Fibroblast of villous mesenchyme (primary cell): Measurements from ENCODE around the gene KCNAB3. TPM values are rescaled to one million over a fixed set of nuclear protein-coding genes. Genes with fewer than 3 reads are reported as not detected.

Source experiments
- DNase-seq: peaks from one replicate; pipeline ENCODE4 v3.0.0-alpha.2; 2010; ENCODE audit warnings: low read depth
- H3K4me3 ChIP-seq: 2 replicates; pipeline ENCODE4 v1.5.1; 2011; ENCODE audit warnings: low read depth, mild to moderate bottlenecking, low read length
- total RNA-seq: library from RNA; depleted of rRNA; stranded (reverse); fragments of >200 nt; gene quantifications from 2 replicates; pipeline ENCODE4 v1.2.3, GENCODE V29; 2012
- TF ChIP-seq, protein P1 (sequence below): IDR thresholded peaks from 2 replicates; pipeline ENCODE4 v1.5.1; 2012; ENCODE audit warnings: low read depth, mild to moderate bottlenecking, low read length; ENCODE audit not compliant: insufficient read depth

KCNAB3 gene
- total RNA-seq, 1 donor = 1.7 TPM

DNA sequence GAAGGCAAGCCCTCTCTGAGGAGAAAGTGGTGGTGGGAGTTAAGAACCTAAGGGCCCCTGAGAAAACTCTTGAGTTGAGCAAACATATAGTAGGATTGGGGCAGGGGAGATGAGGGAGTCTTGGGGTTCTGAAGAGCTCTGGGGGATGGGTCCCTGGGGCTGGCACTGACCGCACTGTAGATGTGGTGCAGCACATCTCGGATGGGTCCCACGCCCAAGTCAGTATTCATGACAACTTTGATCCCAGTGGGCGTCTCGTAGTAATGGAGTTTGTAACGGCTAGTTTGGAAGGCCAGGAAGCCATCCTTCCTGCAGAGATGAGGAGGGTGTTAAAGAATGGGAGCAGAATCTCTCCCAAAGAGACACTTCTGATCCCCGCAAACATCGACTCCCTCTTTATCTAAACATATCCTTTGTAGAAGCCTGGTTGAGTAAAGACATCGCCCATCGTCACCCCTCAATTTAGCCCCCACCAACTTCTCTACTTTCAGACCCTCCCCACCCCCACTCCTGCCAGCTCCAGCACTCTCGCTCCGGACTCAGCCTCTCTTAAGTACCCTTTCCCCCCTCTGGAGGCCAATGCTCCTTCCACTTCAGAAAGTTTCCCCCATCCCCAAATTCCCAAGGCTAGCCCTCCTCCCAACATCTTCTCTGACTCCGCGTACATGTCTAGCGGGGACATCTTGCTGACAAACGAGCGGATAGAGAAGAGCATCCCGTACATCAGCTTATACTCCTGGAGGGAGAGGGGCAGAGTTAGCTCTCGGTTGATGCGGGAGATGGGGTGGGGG is 1.4 kb upstream of the KCNAB3 start:
- peak overlapping the region; percentile 89 for H3K4me3 ChIP-seq
- no peak for DNase-seq
- TF ChIP-seq, protein P1, sequence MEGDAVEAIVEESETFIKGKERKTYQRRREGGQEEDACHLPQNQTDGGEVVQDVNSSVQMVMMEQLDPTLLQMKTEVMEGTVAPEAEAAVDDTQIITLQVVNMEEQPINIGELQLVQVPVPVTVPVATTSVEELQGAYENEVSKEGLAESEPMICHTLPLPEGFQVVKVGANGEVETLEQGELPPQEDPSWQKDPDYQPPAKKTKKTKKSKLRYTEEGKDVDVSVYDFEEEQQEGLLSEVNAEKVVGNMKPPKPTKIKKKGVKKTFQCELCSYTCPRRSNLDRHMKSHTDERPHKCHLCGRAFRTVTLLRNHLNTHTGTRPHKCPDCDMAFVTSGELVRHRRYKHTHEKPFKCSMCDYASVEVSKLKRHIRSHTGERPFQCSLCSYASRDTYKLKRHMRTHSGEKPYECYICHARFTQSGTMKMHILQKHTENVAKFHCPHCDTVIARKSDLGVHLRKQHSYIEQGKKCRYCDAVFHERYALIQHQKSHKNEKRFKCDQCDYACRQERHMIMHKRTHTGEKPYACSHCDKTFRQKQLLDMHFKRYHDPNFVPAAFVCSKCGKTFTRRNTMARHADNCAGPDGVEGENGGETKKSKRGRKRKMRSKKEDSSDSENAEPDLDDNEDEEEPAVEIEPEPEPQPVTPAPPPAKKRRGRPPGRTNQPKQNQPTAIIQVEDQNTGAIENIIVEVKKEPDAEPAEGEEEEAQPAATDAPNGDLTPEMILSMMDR = no peak

DNA sequence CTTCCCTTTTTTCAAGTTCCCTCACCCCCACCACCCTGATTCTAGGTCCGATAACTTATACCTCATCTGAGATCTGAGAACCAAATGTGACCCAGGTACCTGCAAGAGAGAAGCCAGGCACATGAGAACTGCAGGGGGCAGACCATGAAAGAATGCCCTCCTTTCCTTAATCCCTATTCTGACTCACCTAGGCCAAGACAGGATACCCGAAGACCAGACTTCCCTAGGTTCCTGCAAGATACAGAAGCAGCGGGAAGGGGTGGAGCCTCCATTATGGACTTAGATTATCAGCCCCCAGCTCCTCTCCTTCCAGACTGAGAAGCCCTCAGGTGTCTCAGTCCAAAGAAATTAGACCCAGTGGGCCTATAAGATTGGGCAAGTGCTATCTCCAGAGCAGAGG is 2.1 kb downstream of the KCNAB3 start:
- DNase-seq = no peak
- TF ChIP-seq, protein P1 = no peak
- no peak overlapping the region for H3K4me3 ChIP-seq

DNA sequence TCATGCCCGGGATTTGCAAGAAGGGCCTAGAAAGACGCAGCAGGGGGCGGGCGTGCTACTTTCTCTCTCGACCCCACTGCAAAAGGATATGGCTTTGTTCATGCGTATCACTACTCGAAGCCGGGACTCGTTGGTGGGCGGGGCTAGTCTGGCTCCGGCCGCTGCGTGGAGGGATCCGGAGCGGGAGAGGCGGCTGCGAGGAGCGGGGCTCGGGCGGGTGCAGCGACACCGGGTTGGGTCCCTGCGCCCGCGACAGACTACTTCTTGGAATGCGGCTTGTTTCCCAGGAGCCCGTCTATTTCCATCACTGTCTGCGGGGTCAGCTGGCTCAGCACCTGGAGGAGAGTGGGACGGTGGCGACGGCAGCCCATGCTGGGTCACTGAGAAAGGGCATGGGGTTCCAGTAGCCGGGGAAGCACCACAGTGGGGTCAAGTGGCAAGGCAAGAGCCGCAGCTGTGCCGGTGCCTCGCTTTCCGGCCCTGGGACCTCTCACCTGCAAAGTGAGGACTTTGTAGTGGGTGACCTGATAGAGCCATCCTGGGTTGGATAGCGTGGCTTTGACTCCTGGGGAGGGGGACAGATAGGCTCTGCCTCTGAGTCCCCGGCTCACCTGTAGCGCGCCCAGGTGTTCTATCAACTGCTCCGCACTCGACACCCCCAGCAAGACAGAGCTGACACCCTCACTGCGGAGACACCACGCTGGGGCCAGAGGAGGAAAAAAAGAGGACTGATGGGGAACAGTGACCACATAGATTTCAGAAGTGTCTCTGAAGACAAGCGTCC is 6.6 kb downstream of the KCNAB3 start:
- TF ChIP-seq, protein P1 = peak; percentile 7
- peak overlapping the region; percentile 59 for H3K4me3 ChIP-seq
- DNase-seq = peak; percentile 82

DNA sequence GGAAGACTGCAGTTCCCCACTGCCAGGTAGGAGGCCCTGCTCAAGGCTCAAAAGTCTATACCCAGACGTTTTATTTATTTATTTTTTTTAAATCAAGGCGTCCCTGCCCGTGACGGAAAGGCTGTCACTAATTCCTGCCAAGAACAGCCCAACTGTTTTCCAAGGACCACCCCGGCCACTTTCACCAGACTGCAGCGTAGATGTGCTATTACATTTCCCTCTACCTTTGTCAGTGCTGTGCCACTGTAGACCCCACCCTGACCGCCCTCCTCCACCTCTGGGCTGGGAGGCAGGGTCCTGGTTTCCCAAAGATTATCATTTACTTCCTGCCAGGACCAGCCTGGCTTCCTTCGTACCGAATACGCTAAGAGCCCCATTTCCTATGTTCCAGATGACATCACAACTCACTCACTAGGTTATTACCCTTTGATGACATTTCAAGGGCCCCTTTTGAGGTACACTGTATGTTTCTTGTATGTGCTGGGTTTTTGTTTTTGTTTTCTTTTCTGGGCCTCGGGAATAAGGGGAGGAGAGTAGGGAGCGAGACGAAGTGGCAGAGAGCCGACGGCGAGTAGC is 7.3 kb downstream of the KCNAB3 start:
- TF ChIP-seq, protein P1 = no peak
- H3K4me3 ChIP-seq = peak overlapping the region; percentile 59
- no peak for DNase-seq

DNA sequence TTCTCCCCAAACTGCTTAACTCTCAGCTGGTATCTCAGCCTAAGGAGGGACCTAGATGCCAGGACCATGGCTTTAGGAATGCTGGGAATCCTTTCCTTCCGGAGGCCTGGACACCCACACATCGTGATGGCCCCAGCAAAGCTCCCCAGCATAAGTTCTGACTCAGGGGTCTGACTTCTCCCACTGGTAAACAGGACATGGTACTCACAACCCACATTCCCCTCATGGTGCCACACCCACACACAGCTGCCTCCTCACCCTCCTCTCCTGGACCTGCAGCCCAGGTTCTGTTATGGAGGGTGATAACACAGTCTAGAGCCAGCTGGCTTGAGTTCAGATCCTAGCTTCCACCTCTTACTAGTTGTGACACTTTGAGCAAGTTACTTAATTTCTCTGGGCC is 12.8 kb downstream of the KCNAB3 start:
- DNase-seq = peak; percentile 26
- peak overlapping the region; percentile 58 for H3K4me3 ChIP-seq
- TF ChIP-seq, protein P1 = no peak

DNA sequence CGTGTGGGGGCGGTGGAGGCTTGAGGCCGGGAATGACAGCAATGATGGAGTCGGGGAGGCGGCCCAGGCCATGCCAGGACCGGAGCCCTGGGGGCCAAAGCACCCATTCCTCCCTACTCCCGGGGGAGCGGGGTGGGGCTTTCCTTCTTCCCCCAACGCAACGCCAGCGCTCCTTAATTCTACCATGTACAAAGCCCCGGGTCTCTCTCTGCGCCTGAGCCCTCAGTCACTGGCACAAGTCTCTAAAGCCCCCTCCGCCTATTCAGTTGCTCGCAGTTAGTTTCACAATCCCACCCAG is 13.3 kb downstream of the KCNAB3 start:
- TF ChIP-seq, protein P1 = no peak
- peak overlapping the region; percentile 58 for H3K4me3 ChIP-seq

More for the DNA sequence above, 13.3 kb downstream of the KCNAB3 start:
- DNase-seq = no peak
